NCI-H128 (cell line): Measurements from ENCODE around the gene HIVEP3.
"Not testable (repeated sequence)": the region's sequence is repeated elsewhere in the genome, so short reads cannot be mapped to it uniquely, and the experiment has no call there.

Source experiments
- DNase-seq: peaks from one replicate; lab custom pipeline; 2025; ENCODE audit not compliant: unreplicated experiment; lab: John Stamatoyannopoulos, UW

Gene HIVEP3

GRCh38 chr1:41918450-41919043, at the start of gene HIVEP3:
TSS of gene HIVEP3 (minus strand) at chr1:41918922.
- DNase-seq, result no peak

- DNase-seq, result no peak
Measured at GRCh38 chr1:41964400-41964799, 45.7 kb upstream of the HIVEP3 start.

DNA sequence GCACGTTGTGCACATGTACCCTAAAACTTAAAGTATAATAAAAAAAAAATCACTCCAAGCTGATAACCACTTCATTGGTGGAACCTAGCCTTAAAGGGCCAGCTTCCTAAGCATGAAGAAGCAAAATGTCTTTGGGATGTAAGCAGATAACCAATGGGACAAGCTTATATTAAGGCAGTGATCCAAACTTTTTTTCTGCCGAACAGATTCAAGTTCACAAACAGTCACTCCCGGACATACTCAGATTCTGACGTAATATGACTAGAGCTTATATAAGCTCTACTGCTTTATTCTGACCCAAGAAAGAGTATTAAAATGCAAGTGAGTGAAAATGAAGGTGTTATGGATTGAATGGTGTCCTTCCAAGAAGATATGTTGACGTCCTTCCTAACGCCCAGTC, 44.9 kb upstream of the HIVEP3 start:
- no peak for DNase-seq

DNA sequence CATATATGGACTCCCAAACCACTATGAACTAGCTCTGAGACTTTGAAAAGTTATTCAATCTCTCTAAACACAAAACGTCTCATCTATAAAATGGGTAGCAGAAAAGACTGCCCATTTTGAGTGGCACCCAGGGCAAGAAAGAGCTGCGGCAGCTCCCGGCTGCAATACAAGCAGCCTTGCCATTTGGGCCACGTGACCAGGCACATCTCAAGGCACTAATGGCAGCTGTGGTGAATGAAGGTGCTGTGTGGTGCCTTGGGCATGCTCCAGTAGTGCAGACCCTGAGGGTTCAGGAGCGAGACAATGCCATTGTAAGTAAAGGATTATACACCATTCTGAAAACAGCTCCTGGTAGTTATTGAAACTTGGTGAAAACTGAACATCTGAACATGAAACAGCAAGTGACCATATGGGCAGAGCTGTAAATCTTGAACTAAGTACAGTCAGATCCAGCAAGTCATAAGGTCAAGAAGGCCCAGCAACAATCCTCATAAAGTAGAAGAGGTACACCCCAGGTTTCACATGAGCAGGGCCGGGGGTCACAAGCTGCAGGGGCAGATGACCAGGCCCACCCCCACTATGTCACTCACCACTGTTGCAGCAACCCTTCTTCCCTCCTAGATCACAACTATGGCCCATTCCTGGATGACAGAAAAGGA, 39.4 kb upstream of the HIVEP3 start:
- DNase-seq, result no peak

GRCh38 chr1:41957568-41957967, 38.8 kb upstream of the HIVEP3 start:
- DNase-seq, result no peak

DNA sequence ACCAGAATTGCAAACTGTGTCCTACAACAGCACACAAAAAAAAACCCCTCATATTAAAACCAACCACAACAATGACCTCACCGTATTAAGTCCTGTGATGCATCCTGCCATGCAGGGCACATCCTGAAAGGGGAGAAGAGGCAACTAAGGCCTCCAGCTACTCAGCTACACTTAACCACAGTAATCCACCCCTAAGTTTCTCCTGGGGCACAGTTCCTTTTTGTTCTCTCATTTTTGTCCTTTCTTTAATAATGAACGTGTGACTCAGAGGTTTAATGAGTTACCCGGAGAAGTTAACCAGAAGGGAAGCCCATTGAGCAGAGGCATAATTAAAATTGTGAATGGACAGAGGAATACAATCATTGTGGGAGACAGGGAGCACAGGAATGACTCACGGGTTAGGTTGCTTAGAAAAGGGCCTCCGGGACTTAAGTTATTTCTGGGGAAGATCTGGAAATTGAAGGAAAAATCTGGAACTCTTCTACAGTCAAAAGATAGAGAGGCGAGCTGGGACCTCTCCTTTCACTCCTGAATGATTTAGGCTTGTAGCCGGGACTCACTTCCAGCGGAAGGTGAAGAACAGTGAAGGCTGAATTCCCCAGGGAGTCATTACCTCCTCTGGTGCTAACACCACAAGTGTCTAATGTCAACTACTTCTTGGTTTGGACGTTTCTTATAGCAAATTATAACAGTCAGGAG, 36.9 kb upstream of the HIVEP3 start:
- no peak for DNase-seq

GRCh38 chr1:41954533-41954944, 35.8 kb upstream of the HIVEP3 start:
- DNase-seq, result no peak

DNA sequence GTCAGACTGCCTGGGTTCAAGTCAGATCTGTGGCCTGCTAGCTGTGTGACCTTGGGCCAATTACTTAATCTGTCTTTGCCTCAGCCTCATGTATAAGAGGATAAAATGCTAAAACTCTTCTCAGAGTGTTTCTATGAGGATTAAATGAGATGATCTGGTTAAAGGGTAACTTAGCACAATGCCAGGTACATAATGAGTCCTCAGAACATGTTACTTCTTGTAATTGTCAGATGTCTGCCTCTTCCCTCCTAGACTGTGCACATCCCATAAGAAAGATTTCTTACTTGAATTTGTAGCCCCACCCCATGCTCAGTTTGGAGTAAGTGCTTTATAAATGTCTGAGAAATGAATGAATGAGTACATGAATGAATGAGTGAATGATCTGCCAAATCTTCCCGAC, 34.6 kb upstream of the HIVEP3 start:
- DNase-seq, result no peak

DNA sequence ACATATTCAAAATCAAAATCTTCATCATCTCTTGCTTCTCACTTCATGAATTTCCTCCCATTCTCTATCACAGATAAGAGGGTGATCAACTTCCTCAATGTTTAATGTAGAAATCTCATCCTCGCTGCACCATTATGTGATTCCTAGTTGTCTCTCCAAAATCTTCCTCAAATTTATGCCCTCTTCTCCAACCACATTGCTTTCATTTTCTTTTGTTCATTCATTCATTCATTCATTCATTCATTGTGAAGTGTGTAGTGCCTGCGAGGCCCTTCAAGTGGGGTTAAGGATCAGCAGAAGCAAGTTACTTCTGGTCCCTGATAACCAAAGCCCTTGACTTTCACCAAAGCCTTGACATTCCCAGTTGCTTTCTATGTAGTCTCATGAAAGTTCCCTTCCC, 33.5 kb upstream of the HIVEP3 start:
- no peak for DNase-seq

DNA sequence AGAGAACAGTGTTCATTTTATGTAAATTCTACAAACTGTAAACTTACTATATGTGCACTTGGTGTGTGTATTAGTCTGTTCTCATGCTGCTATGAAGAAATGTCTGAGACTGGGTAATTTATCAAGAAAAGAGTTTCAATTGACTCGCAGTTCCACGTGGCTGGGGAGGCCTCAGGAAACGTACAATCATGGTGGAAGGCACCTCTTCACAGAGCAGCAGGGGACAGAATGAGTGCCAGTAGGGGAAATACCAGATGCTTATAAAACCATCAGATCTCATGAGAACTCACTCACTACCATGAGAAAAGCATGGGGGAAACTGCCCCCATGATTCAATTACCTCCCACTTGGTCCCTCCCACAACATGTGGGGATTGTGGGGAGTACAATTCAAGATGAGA, 32.8 kb upstream of the HIVEP3 start:
- not testable (repeated sequence) for DNase-seq

DNA sequence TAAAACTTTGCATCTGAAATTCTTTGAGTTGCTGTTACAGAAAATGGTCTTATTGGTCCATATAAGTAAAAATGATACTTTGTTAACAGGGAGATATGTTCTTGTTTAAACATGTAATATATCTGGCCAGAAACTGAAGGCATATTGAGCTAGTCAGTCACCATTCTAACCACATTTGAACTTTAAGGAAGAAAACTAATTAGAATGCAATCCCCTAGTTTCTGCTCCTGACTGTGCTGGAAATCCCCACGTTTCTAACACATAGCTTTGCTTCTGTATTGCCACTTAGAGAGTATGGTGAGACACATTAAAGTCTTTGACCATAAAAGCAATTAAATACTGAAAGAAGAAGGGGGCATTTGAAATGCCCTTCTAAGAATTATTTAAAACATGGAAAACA, 32.1 kb upstream of the HIVEP3 start:
- DNase-seq, result no peak

- DNase-seq, result not testable (repeated sequence)
Measured at GRCh38 chr1:41945946-41946345, 27.2 kb upstream of the HIVEP3 start.

DNA sequence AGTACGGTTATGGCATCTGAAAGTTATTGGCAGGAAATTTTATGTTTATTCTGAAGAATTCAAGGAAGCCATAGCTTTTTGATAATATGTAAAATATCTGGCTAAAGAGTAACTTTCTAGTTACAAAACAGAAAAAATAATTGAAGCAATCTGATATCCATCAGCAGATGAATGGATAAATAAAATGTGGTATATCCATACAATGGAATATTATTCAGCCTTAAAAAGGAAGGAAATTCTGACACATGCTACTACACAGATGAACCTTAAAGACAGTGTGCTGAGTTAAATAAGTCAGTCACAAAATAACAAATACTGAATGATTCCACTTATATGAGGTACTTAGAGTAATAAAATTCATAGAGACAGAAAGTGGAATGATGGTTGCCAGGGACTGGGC, 25.0 kb upstream of the HIVEP3 start:
- no peak for DNase-seq

DNA sequence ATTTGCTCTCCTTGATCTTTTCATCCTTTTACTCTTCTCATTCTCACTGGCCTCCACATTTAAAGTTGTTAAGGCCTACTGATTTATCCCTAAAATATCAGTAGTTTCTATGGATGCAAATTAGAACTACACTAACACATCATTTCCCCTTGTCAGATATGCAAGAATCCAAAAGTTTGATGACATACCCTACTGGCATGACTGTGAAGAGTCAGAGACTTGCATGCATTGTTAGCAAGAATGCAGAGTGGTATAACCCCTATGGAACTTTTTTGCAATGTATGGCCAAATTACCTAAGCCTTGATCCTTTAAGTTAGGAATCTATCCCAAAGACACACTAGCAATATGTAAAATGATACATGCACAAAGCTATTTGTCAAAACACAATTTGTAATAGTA, 23.6 kb upstream of the HIVEP3 start:
- no peak for DNase-seq

DNA sequence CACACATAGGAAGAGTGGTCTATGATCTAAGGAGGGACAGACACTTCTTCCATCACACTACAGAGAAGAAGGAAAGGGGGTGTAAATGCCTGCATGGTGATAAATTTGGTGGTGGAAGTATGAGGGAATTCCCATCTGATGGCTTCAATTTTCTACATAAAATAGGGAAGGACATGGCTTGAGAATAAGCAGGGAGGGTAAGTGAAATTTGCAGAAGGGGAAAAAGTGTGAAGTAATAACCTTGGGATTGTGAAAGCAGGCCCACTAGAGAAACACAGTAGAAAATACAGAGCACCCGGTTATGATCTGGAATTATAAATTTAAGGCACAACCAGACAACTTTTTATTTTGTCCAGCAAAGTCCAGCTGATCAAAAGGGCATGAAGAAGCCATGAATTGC, 22.7 kb upstream of the HIVEP3 start:
- no peak for DNase-seq

GRCh38 chr1:41939194-41939593, 20.5 kb upstream of the HIVEP3 start:
- no peak for DNase-seq

DNA sequence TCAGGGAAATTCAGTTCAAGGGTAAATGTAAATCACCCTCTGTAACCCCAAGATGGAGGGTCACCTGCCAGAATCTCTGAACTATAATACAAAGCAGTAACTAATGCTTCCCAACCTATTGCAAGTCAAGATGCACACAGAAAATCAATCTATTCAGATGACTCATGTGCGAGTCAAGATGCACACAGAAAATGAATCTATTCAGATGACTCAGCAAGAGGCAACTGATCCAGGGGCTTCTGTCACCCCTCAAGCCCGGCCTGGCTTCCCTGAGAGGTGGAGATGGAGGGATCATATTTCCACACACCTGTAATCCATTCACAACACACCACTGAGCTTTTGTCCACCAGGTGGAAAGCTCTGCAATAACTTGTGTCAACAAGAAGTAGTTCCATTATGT, 17.4 kb upstream of the HIVEP3 start:
- DNase-seq, result peak; percentile 92

- DNase-seq, result no peak
Measured at GRCh38 chr1:41935226-41935625, 16.5 kb upstream of the HIVEP3 start.

- DNase-seq, result no peak
Measured at GRCh38 chr1:41933106-41933505, 14.4 kb upstream of the HIVEP3 start.

DNA sequence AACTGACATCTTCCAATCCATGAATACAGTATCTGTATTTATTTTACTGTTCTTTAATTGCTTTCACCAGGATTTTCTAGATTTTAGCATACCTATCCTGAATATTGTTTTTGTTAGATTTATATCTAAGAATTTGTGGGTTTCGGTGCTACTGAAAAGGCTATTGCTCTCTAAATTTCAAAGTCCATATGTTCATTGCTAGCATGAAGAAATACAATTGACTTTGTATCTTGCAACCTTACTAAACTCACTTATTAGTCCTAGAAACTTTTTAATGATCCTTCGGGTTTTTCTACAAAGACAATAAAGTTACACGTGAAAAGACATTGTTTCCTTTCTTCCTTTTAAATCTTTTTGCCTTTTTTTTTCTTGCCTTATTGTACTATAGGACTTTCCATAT, 12.9 kb upstream of the HIVEP3 start:
- DNase-seq, result no peak

- DNase-seq, result no peak
Measured at GRCh38 chr1:41927118-41927517, 8.4 kb upstream of the HIVEP3 start.

GRCh38 chr1:41925712-41926111, 7.0 kb upstream of the HIVEP3 start:
- DNase-seq, result no peak

GRCh38 chr1:41924911-41925310, 6.2 kb upstream of the HIVEP3 start:
- no peak for DNase-seq
